ENCODE measurements around the gene FOXF1. TPM values are rescaled to one million over a fixed set of nuclear protein-coding genes. Genes with fewer than 3 reads are reported as not detected.

The FOXF1 gene
- total RNA-seq, 2 donors from 2014 or later, result not detected

GRCh38 chr16:86490859-86491639, 19.3 kb upstream of the FOXF1 start:
- Mint-ChIP-seq H3K36me3 (ENCODE audit: low read depth) (no peaks in the 10 kb centered on the region), H3K9me3 (no peaks in the 10 kb centered on the region), H3K4me3 (no peak overlapping the region), H3K27me3 (ENCODE audit: insufficient read depth) (peaks cover 97% of the 10 kb centered on the region), H3K4me1 (peaks cover 14% of the 10 kb centered on the region), H3K27ac (no peak overlapping the region)
- Histone ChIP-seq H3K9ac (ENCODE audit: extremely low read depth, low read length, poor library complexity, severe bottlenecking) (no peak overlapping the region), H3K27me3 (ENCODE audit: control insufficient read depth, insufficient read depth, low read length, poor library complexity, severe bottlenecking) (peaks cover 100% of the 10 kb centered on the region), H3K4me1 (ENCODE audit: control insufficient read depth, insufficient read depth, low read length) (peaks cover 5% of the 10 kb centered on the region), H3K36me3 (ENCODE audit: control insufficient read depth, insufficient read depth, low read length) (no peaks in the 10 kb centered on the region), H3K4me3 (ENCODE audit: low read length) (no peak overlapping the region), H3K9me3 (ENCODE audit: control insufficient read depth, low read length) (no peaks in the 10 kb centered on the region), H3K27ac (ENCODE audit: low read depth, low read length) (no peak overlapping the region)
- no peak for DNase-seq
- 76 to 86% methylated on average over 11 to 13 of the region's 13 CpGs for WGBS, 2 experiments (ENCODE audit: insufficient coverage in 1 of 2, insufficient read length in 1 of 2)
- no peak for TF ChIP-seq CTCF (conservative IDR thresholded peaks at IDR 0.05)

- no peaks in the 10 kb centered on the region for H3K9me3 ChIP-seq (ENCODE audit: control insufficient read depth, low read length)
- no peaks in the 10 kb centered on the region for H3K36me3 ChIP-seq (ENCODE audit: control insufficient read depth, insufficient read depth, low read length)
- H3K4me1 ChIP-seq (ENCODE audit: control insufficient read depth, insufficient read depth, low read length), result peaks cover 5% of the 10 kb centered on the region
- DNase-seq, result no peak
- 81 to 88% methylated on average over 6 to 7 of the region's 7 CpGs for WGBS, 2 experiments (ENCODE audit: insufficient coverage in 1 of 2, insufficient read length in 1 of 2)
- no peak overlapping the region for H3K27ac ChIP-seq (ENCODE audit: low read depth, low read length)
- no peak overlapping the region for H3K4me3 Mint-ChIP-seq
- no peak overlapping the region for H3K27ac Mint-ChIP-seq
- H3K9ac ChIP-seq (ENCODE audit: extremely low read depth, low read length, poor library complexity, severe bottlenecking), result no peak overlapping the region
- H3K4me3 ChIP-seq (ENCODE audit: low read length), result no peak overlapping the region
- no peaks in the 10 kb centered on the region for H3K9me3 Mint-ChIP-seq
- H3K27me3 Mint-ChIP-seq (ENCODE audit: insufficient read depth), result peaks cover 97% of the 10 kb centered on the region
- no peaks in the 10 kb centered on the region for H3K36me3 Mint-ChIP-seq (ENCODE audit: low read depth)
- peaks cover 100% of the 10 kb centered on the region for H3K27me3 ChIP-seq (ENCODE audit: control insufficient read depth, insufficient read depth, low read length, poor library complexity, severe bottlenecking)
- no peak for TF ChIP-seq CTCF (conservative IDR thresholded peaks at IDR 0.05)
- H3K4me1 Mint-ChIP-seq, result peaks cover 16% of the 10 kb centered on the region
Measured at GRCh38 chr16:86491640-86492023, 18.7 kb upstream of the FOXF1 start.

GRCh38 chr16:86492267-86492960, 17.9 kb upstream of the FOXF1 start:
- 83 to 86% methylated on average over 3 to 4 of the region's 4 CpGs for WGBS, 2 experiments (ENCODE audit: insufficient coverage in 1 of 2, insufficient read length in 1 of 2)
- no peaks in the 10 kb centered on the region for H3K36me3 Mint-ChIP-seq (ENCODE audit: low read depth)
- Histone ChIP-seq H3K36me3 (ENCODE audit: control insufficient read depth, insufficient read depth, low read length) (no peaks in the 10 kb centered on the region), H3K4me3 (ENCODE audit: low read length) (no peak overlapping the region), H3K9me3 (ENCODE audit: control insufficient read depth, low read length) (no peaks in the 10 kb centered on the region), H3K27me3 (ENCODE audit: control insufficient read depth, insufficient read depth, low read length, poor library complexity, severe bottlenecking) (peaks cover 100% of the 10 kb centered on the region), H3K4me1 (ENCODE audit: control insufficient read depth, insufficient read depth, low read length) (peaks cover 5% of the 10 kb centered on the region), H3K27ac (ENCODE audit: low read depth, low read length) (no peak overlapping the region), H3K9ac (ENCODE audit: extremely low read depth, low read length, poor library complexity, severe bottlenecking) (no peak overlapping the region)
- no peak for DNase-seq
- no peak overlapping the region for H3K4me3 Mint-ChIP-seq
- H3K27me3 Mint-ChIP-seq (ENCODE audit: insufficient read depth), result peaks cover 98% of the 10 kb centered on the region
- peaks cover 19% of the 10 kb centered on the region for H3K4me1 Mint-ChIP-seq
- TF ChIP-seq CTCF (conservative IDR thresholded peaks at IDR 0.05), result no peak
- no peaks in the 10 kb centered on the region for H3K9me3 Mint-ChIP-seq
- no peak overlapping the region for H3K27ac Mint-ChIP-seq

Measured in endodermal cell (in vitro differentiated cells).